Retinal pigment epithelial cell (primary cell): ENCODE results near the gene CNTNAP2.
"Not testable (repeated sequence)": the region's sequence is repeated elsewhere in the genome, so short reads cannot be mapped to it uniquely, and the experiment has no call there.

Experiments
- DNase-seq: peaks from one replicate; pipeline ENCODE4 v3.0.0-alpha.2; 2010; ENCODE audit warnings: low read depth
- H3K4me3 ChIP-seq: 2 replicates; pipeline ENCODE4 v1.5.1; 2011; ENCODE audit warnings: mild to moderate bottlenecking, low read length, control low read depth, moderate library complexity
- TF ChIP-seq, protein P1 (sequence below): conservative IDR thresholded peaks from 2 replicates; pipeline ENCODE4 v1.5.1; 2011; ENCODE audit warnings: low read depth, low read length, control low read depth, inconsistent platforms

The CNTNAP2 gene

DNA sequence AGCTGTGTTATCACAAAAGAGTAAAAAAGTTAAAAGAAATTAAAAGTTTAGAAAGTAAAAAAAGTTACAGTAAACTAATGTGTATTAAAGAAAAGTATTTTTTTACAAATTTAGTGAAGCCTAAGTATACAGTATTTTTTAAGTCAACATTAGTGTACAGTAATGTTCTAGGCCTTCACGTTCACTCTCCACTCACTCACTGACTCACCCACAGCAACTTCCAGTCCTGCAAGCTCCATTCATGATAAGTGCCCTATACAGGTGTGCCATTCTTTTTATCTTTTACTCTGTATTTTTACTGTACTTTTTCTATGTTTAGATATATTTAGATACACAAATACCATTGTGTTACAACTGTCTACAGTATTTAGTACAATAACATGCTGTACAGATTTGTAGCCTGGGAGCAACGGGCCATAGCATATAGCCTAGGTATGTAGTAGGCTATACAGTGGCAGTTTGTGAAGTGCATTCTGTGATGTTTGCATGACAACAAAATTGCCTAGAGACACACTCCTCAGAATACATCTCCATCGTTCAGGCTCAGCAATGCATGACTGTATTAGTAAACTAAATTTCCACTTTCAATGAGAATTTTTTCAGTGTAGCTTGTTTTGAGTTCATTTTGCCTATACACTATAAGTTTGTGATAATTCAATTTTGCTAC lies 1934.0 kb downstream of the CNTNAP2 start:
- TF ChIP-seq, protein P1, sequence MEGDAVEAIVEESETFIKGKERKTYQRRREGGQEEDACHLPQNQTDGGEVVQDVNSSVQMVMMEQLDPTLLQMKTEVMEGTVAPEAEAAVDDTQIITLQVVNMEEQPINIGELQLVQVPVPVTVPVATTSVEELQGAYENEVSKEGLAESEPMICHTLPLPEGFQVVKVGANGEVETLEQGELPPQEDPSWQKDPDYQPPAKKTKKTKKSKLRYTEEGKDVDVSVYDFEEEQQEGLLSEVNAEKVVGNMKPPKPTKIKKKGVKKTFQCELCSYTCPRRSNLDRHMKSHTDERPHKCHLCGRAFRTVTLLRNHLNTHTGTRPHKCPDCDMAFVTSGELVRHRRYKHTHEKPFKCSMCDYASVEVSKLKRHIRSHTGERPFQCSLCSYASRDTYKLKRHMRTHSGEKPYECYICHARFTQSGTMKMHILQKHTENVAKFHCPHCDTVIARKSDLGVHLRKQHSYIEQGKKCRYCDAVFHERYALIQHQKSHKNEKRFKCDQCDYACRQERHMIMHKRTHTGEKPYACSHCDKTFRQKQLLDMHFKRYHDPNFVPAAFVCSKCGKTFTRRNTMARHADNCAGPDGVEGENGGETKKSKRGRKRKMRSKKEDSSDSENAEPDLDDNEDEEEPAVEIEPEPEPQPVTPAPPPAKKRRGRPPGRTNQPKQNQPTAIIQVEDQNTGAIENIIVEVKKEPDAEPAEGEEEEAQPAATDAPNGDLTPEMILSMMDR, result no peak
- no peak overlapping the region for H3K4me3 ChIP-seq
- DNase-seq, result no peak

DNA sequence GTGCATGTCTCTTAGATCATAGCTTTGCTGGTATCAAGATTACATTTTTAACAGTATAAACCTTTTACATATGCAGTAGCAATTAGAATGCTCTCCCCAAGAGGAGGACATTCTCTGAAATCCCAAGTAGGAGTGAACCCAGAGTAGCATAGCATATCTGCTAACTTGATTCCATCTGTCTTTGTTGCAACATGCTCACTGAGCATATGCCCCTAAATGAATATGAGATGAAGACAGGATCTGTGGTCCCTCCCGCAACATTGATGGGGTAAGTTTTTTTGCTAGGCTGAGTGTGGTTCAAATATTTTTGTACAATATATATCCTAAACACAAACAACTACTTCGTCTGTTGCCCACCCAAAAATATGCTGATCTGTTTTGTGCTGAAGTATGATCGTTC lies 1939.8 kb downstream of the CNTNAP2 start:
- DNase-seq, result no peak
- no peak overlapping the region for H3K4me3 ChIP-seq
- TF ChIP-seq, protein P1, result no peak

DNA sequence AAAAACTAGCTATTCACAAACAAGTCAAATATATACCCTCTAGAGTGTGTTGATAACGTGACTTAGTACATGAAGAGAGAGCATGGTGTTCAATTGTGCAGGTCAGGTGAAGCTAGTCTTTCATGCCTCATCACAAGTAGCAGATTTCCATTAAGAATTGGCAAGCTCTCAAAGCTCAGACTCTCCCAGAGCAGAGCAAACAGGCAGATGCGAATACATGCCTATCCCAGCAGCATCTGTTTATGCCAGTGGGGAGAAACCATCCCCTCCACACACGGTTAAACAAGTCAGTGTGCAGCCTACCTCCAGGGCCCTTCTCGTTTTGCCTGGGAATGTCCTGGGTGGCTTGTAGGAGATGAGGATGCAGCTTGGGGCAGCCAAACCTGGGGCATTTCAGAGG lies 1941.5 kb downstream of the CNTNAP2 start:
- no peak for DNase-seq
- H3K4me3 ChIP-seq, result no peak overlapping the region
- TF ChIP-seq, protein P1, result no peak

DNA sequence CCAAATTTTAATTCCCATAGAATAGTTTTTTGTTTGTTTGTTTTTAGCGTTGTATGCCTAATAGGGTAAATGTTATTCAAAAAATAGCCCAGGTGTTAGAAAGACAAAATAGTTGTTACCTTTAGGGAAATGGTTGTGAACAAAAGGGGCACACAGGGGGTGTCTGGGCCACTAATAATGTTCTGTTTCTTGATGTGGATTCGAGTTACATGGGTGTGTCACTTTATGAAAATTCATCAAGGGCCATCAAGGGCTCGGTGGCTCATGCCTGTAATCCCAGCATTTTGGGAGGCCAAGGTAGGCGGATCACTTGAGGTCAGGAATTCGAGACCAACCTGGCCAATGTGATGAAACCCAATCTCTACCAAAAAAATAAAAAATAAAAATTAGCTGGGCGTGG lies 1942.2 kb downstream of the CNTNAP2 start:
- TF ChIP-seq, protein P1, result no peak
- DNase-seq, result no peak
- no peak overlapping the region for H3K4me3 ChIP-seq

DNA sequence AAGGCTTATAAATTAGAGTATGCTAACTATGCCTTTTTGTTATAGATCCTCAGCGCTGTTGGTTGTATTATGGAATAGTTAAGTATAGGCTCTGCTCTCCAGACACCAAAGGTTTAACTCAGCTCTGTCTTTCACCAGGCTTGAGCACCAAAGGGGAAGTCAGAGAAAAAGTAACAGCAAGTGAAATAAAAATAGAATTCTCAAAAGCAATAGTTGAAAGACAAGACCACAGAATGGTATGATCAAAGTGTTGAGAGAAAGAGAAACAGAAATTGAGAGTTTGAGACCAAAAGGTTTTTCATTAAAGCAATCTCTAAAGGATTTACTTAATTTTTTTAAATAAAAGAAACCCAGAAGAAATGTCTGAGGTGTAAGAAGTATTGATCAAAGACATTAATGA lies 1944.1 kb downstream of the CNTNAP2 start:
- no peak for DNase-seq
- H3K4me3 ChIP-seq, result no peak overlapping the region
- TF ChIP-seq, protein P1, result no peak

DNA sequence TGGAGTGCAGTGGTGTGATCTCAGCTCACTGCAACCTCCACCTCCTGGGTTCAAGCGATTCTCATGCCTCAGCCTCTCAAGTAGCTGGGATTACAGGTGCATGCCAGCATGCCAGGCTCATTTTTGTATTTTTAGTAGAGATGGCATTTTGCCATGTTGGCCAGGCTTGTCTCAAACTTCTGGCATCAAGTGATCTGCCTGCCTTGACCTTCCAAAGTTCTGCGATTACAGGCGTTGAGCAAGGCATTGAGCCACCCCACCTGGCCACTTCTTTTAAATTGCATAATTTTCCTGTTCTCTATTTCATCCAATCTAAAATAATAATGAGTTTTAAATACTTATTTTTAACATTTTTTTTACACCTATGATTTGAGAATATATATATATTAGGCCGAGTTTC lies 1961.5 kb downstream of the CNTNAP2 start:
- not testable (repeated sequence) for DNase-seq, H3K4me3 ChIP-seq

DNA sequence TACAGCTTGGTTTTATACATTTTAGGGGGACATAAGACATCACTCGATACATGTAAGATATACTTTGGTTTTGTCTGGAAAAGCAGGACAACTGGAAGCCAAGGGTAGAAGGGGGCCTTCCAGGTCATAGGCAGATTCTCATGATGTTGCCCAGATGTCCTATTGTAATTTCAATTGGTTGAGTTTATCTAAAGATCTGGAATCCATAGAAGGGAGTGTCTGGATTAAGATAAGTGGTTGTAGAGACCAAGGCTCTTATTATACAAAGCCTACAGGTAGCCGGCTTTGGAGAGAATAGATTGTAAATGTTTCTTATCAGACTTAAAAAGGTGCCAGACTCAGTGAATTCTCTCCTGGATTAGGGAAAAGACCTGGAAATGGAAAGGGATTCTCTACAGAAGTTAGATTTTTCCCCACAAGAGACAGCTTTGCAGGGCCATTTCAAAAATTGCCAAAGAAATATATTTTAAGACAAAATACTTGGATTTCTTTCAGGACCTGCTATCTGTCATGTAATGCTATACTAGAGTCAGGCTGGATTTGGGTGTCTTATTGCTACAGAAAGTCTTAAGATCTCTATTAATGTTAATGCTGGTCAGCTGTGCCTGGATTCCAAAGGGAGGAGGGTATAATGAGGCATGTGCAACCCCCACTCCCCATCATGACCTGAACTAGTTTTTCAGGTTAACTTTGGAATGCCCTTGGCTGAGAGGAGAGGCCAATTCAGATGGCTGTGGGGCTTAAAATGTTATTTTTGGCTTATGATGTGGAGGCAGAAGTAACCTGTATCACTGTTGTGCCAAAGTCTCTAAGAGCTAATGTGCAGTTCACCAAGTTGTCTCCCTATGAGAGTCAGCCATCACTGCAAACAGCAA lies 1962.8 kb downstream of the CNTNAP2 start:
- DNase-seq, result no peak
- no peak overlapping the region for H3K4me3 ChIP-seq
- TF ChIP-seq, protein P1, result no peak
